Mesenchymal stem cell (in vitro differentiated cells and primary cell): Measurements from ENCODE around the gene SYNJ2.

Experiments
- DNase-seq: peaks from one replicate; pipeline ENCODE4 v3.0.0-alpha.2; 2013
- H2AFZ ChIP-seq: one replicate; pipeline ENCODE4 v1.6.1; 2013; ENCODE audit warnings: low read depth, mild to moderate bottlenecking, control low read depth, inconsistent platforms, low read length, moderate library complexity
- H2AK5ac ChIP-seq: 2 replicates; pipeline ENCODE4 v1.6.1; 2013; ENCODE audit warnings: low read length, moderate library complexity, mild to moderate bottlenecking, inconsistent platforms; ENCODE audit not compliant: severe bottlenecking
- H2BK120ac ChIP-seq: one replicate; pipeline ENCODE4 v1.6.1; 2013; ENCODE audit warnings: low read depth, mild to moderate bottlenecking, inconsistent platforms, low read length, moderate library complexity
- H2BK12ac ChIP-seq, 2 experiments: one replicate each; pipeline ENCODE4 v1.6.1; 2013; ENCODE audit warnings: inconsistent platforms in 2 of 2, low read length in 2 of 2, mild to moderate bottlenecking in 2 of 2, moderate library complexity in 2 of 2, control low read depth in 1 of 2
- H2BK15ac ChIP-seq: one replicate; pipeline ENCODE4 v1.6.1; 2013; ENCODE audit warnings: mild to moderate bottlenecking, low read depth, inconsistent platforms; ENCODE audit not compliant: poor library complexity, severe bottlenecking
- H2BK5ac ChIP-seq: 2 replicates; pipeline ENCODE4 v1.6.1; 2013; ENCODE audit warnings: low read depth, mild to moderate bottlenecking, low read length, control low read depth, inconsistent platforms; ENCODE audit not compliant: poor library complexity, severe bottlenecking
- H3K14ac ChIP-seq, 2 experiments: one replicate each; pipeline ENCODE4 v1.6.1; 2013; ENCODE audit warnings: inconsistent platforms in 2 of 2, low read length in 2 of 2, control low read depth in 1 of 2, mild to moderate bottlenecking in 1 of 2, moderate library complexity in 1 of 2
- H3K18ac ChIP-seq, 2 experiments: one replicate each; pipeline ENCODE4 v1.6.1; 2013; ENCODE audit warnings: inconsistent platforms in 2 of 2, low read length in 2 of 2, control low read depth in 1 of 2, low read depth in 1 of 2, mild to moderate bottlenecking in 1 of 2
- H3K23ac ChIP-seq, 2 experiments: one replicate each; pipeline ENCODE4 v1.6.1; 2013; ENCODE audit warnings: inconsistent platforms in 2 of 2, low read length in 2 of 2, mild to moderate bottlenecking in 2 of 2, moderate library complexity in 2 of 2, control low read depth in 1 of 2
- H3K27ac ChIP-seq: 2 replicates; pipeline ENCODE4 v1.5.1; 2013; ENCODE audit warnings: mild to moderate bottlenecking, moderate library complexity, low read length, control low read depth, inconsistent platforms; ENCODE audit not compliant: poor library complexity, severe bottlenecking
- H3K27me3 ChIP-seq, 2 experiments: 2 replicates each; pipeline versions ENCODE4 v1.6.1 to v1.7.0; 2013; ENCODE audit warnings: low read length in 2 of 2, mild to moderate bottlenecking in 2 of 2, moderate library complexity in 2 of 2, control low read depth in 1 of 2, inconsistent platforms in 1 of 2; ENCODE audit not compliant: control insufficient read depth in 1 of 2, insufficient read depth in 1 of 2
- H3K36me3 ChIP-seq, 2 experiments: 2 replicates each; pipeline versions ENCODE4 v1.6.1 to v1.7.0; 2013; ENCODE audit warnings: low read length in 2 of 2, control low read depth in 1 of 2, inconsistent platforms in 1 of 2, low read depth in 1 of 2, mild to moderate bottlenecking in 1 of 2; ENCODE audit not compliant: insufficient read depth in 2 of 2, control insufficient read depth in 1 of 2
- H3K4ac ChIP-seq, 2 experiments: one replicate each; pipeline ENCODE4 v1.6.1; 2013; ENCODE audit warnings: inconsistent platforms in 2 of 2, low read length in 2 of 2, mild to moderate bottlenecking in 2 of 2, moderate library complexity in 2 of 2, control low read depth in 1 of 2, low read depth in 1 of 2
- H3K4me1 ChIP-seq: 2 replicates; pipeline ENCODE4 v1.6.1; 2013; ENCODE audit warnings: low read depth, low read length, control low read depth; ENCODE audit not compliant: control insufficient read depth, insufficient read depth
- H3K4me2 ChIP-seq: 2 replicates; pipeline ENCODE4 v1.6.1; 2013; ENCODE audit warnings: low read length, mild to moderate bottlenecking, inconsistent platforms; ENCODE audit not compliant: poor library complexity, severe bottlenecking
- H3K4me3 ChIP-seq, 2 experiments: 2 replicates each; pipeline versions ENCODE4 v1.5.1 to v1.7.0; 2013; ENCODE audit warnings: low read length in 2 of 2, mild to moderate bottlenecking in 2 of 2, control low read depth in 1 of 2, low read depth in 1 of 2; ENCODE audit not compliant: insufficient read depth in 1 of 2
- H3K79me1 ChIP-seq: replicated peaks from 2 replicates; pipeline ENCODE4 v1.6.1; 2013; ENCODE audit warnings: mild to moderate bottlenecking, control low read depth, low read length, inconsistent platforms; ENCODE audit not compliant: poor library complexity, severe bottlenecking
- H3K9ac ChIP-seq: 2 replicates; pipeline ENCODE4 v1.7.0; 2013; ENCODE audit warnings: mild to moderate bottlenecking, low read length, moderate library complexity
- H3K9me3 ChIP-seq: 2 replicates; pipeline ENCODE4 v1.7.0; 2013; ENCODE audit warnings: mild to moderate bottlenecking, low read length; ENCODE audit not compliant: control insufficient read depth
- H4K8ac ChIP-seq: one replicate; pipeline ENCODE4 v1.6.1; 2013; ENCODE audit warnings: inconsistent platforms, mild to moderate bottlenecking, low read length, moderate library complexity
- H4K91ac ChIP-seq: one replicate; pipeline ENCODE4 v1.6.1; 2013; ENCODE audit warnings: mild to moderate bottlenecking, low read length, inconsistent platforms
- WGBS: methylation state at CpG from one replicate; pipeline ENCODE4 v1.1.7; 2013; ENCODE audit warnings: mixed read lengths; 5-methylcytosine and 5-hydroxymethylcytosine counted together

Gene SYNJ2

GRCh38 chr6:158009114-158009891 is 27.6 kb downstream of the SYNJ2 start:
- Histone ChIP-seq H2BK15ac (peak overlapping the region; percentile 78), H3K18ac (peak overlapping the region; percentile 84 to 96), H3K4me2 (no peak overlapping the region), H3K23ac (no peak overlapping the region), H2AK5ac (peak overlapping the region; percentile 60), H2BK12ac (peak overlapping the region; percentile 51 to 99), H3K14ac (peak overlapping the region in 1 of 2 experiments; percentile 86), H3K9ac (no peak overlapping the region), H2AFZ (no peak overlapping the region), H3K27me3 (no peaks in the 10 kb centered on the region), H2BK120ac (peak overlapping the region; percentile 12), H3K4me1 (peaks cover 24% of the 10 kb centered on the region), H3K79me1 (peaks cover 11% of the 10 kb centered on the region), H2BK5ac (no peak overlapping the region), H4K8ac (peak overlapping the region; percentile 81), H3K4ac (peak overlapping the region; percentile 67 to 89), H4K91ac (peak overlapping the region; percentile 85), H3K36me3 (peaks cover 27 to 43% of the 10 kb centered on the region in 2 experiments), H3K27ac (no peak overlapping the region), H3K4me3 (no peak overlapping the region), H3K9me3 (no peaks in the 10 kb centered on the region)
- 38% methylated on average over 13 of the region's 13 CpGs for WGBS
- DNase-seq = peak; percentile 89

DNA sequence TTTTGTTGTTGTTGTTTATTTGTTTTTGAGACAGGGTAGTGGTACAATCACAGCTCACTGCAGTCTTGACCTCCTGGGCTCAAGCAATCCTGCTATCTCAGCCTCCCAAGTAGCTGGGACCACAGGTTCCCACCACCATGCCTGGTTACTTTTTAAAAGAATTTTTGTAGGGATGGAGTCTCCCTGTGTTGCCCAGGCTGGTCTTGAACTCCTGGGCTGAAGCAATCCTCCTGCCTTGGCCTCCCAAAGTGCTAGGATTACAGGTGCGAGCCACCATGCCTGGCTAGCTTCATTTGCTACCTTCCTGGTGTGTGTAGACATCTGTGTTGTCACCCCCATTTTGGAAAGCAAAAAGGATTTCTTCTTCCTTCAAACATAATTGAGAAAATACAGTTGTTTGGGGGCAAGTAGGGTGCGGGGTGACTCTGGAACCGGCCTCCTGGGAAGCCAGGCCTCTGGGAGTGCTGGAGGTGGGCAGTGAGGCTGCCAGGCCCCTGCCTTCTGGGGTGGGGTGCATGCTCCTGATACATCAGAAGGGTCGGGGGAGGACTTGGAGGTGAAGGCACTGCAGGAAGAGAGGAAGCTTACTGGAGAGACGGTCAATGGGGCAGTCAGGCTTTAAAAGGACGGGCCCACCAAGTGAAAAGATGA is 28.4 kb downstream of the SYNJ2 start:
- Histone ChIP-seq H3K79me1 (peaks cover 11% of the 10 kb centered on the region), H3K9me3 (no peaks in the 10 kb centered on the region), H2BK15ac (peak overlapping the region; percentile 73), H4K8ac (peak overlapping the region; percentile 73), H2AFZ (no peak overlapping the region), H3K4ac (peak overlapping the region; percentile 88 to 89), H3K4me2 (no peak overlapping the region), H2BK5ac (no peak overlapping the region), H3K4me1 (peaks cover 25% of the 10 kb centered on the region), H4K91ac (peak overlapping the region; percentile 66), H3K9ac (no peak overlapping the region), H3K14ac (no peak overlapping the region), H2BK12ac (peak overlapping the region; percentile 94 to 98), H3K27me3 (no peaks in the 10 kb centered on the region), H2AK5ac (peak overlapping the region; percentile 24), H2BK120ac (peak overlapping the region; percentile 43), H3K23ac (no peak overlapping the region), H3K27ac (no peak overlapping the region), H3K36me3 (peaks cover 27 to 43% of the 10 kb centered on the region in 2 experiments), H3K4me3 (no peak overlapping the region), H3K18ac (peak overlapping the region; percentile 85)
- no peak for DNase-seq
- WGBS = 95% methylated on average over 6 of the region's 6 CpGs

- Histone ChIP-seq H3K4ac (peak overlapping the region; percentile 80 to 89), H3K36me3 (peaks cover 24 to 37% of the 10 kb centered on the region in 2 experiments), H3K27ac (no peak overlapping the region), H2BK12ac (peak overlapping the region; percentile 98 to 99), H3K4me2 (no peak overlapping the region), H2BK5ac (no peak overlapping the region), H3K9ac (no peak overlapping the region), H4K91ac (peak overlapping the region; percentile 97), H2BK15ac (peak overlapping the region; percentile 91), H3K18ac (peak overlapping the region; percentile 85), H2AFZ (no peak overlapping the region), H3K79me1 (peaks cover 11% of the 10 kb centered on the region), H3K27me3 (no peaks in the 10 kb centered on the region), H2BK120ac (peak overlapping the region; percentile 89), H3K23ac (peak overlapping the region in 1 of 2 experiments; percentile 10), H3K9me3 (no peaks in the 10 kb centered on the region), H3K4me3 (no peak overlapping the region), H3K14ac (peak overlapping the region in 1 of 2 experiments; percentile 88), H4K8ac (peak overlapping the region; percentile 81), H2AK5ac (peak overlapping the region; percentile 24), H3K4me1 (peaks cover 25% of the 10 kb centered on the region)
- no peak for DNase-seq
- whole genome bisulfite sequencing = 97% methylated on average over 19 of the region's 19 CpGs
Measured at GRCh38 chr6:158010591-158011477, 29.2 kb downstream of the SYNJ2 start.
